Stimulated activated CD8-positive, alpha-beta memory T cell treated with anti-CD3 and anti-CD28 coated beads, Interleukin-15, amount 100 ng/mL, for 1 hour (primary cell): ENCODE data around the gene KRTAP3-3.
"Not testable (repeated sequence)": the region's sequence is repeated elsewhere in the genome, so short reads cannot be mapped to it uniquely, and the experiment has no call there.

ENCODE experiments used
- DNase-seq: peaks from one replicate; pipeline ENCODE4 v3.0.0-alpha.2; 2020; ENCODE audit warnings: low read depth

Gene KRTAP3-3

GRCh38 chr17:40993839-40994238, at the start of gene KRTAP3-3:
TSS of gene KRTAP3-3 (minus strand) at chr17:40994164. CDS start at chr17:40994097, 67 bp downstream.
- DNase-seq: no peak

- DNase-seq: no peak
Measured at GRCh38 chr17:41042953-41043352, 49.0 kb upstream of the KRTAP3-3 start.

GRCh38 chr17:41040783-41041571, 47.0 kb upstream of the KRTAP3-3 start, which contains the start of gene KRTAP1-1:
TSS of gene KRTAP1-1 (minus strand) at chr17:41041450. CDS start at chr17:41041397, 53 bp downstream.
- DNase-seq: not testable (repeated sequence)

- DNase-seq: no peak
Measured at GRCh38 chr17:41037853-41038350, 43.9 kb upstream of the KRTAP3-3 start.

GRCh38 chr17:41034346-41034935, 40.5 kb upstream of the KRTAP3-3 start, which contains the start of gene KRTAP1-3:
TSS of gene KRTAP1-3 (minus strand) at chr17:41034874. CDS start at chr17:41034821, 53 bp downstream.
- DNase-seq: not testable (repeated sequence)

GRCh38 chr17:41029633-41030245, 35.8 kb upstream of the KRTAP3-3 start, which contains the start of gene KRTAP1-4:
TSS of gene KRTAP1-4 (minus strand) at chr17:41030195. CDS start at chr17:41030078, 117 bp downstream.
- no peak for DNase-seq

GRCh38 chr17:41026715-41027471, 32.9 kb upstream of the KRTAP3-3 start, which contains the start of gene KRTAP1-5:
TSS of gene KRTAP1-5 (minus strand) at chr17:41027208. CDS start at chr17:41027155, 53 bp downstream.
- DNase-seq: no peak

- no peak for DNase-seq
Measured at GRCh38 chr17:41024697-41025096, 30.7 kb upstream of the KRTAP3-3 start.

- DNase-seq: no peak
Measured at GRCh38 chr17:41020336-41020735, 26.4 kb upstream of the KRTAP3-3 start.

- no peak for DNase-seq
Measured at GRCh38 chr17:41019415-41019814, 25.5 kb upstream of the KRTAP3-3 start.

- no peak for DNase-seq
Measured at GRCh38 chr17:41018541-41018940, 24.6 kb upstream of the KRTAP3-3 start.

- DNase-seq: no peak
Measured at GRCh38 chr17:41016578-41017215, 22.7 kb upstream of the KRTAP3-3 start.

- DNase-seq: no peak
Measured at GRCh38 chr17:41015454-41015853, 21.5 kb upstream of the KRTAP3-3 start.

GRCh38 chr17:41013606-41014005, 19.6 kb upstream of the KRTAP3-3 start:
- DNase-seq: no peak

- DNase-seq: no peak
Measured at GRCh38 chr17:41013181-41013580, 19.2 kb upstream of the KRTAP3-3 start.

- no peak for DNase-seq
Measured at GRCh38 chr17:41012326-41013120, 18.6 kb upstream of the KRTAP3-3 start.

- no peak for DNase-seq
Measured at GRCh38 chr17:41010441-41010840, 16.5 kb upstream of the KRTAP3-3 start.

- no peak for DNase-seq
Measured at GRCh38 chr17:41009936-41010335, 16.0 kb upstream of the KRTAP3-3 start.

- DNase-seq: no peak
Measured at GRCh38 chr17:41009301-41009760, 15.4 kb upstream of the KRTAP3-3 start.

- DNase-seq: no peak
Measured at GRCh38 chr17:41008811-41009210, 14.8 kb upstream of the KRTAP3-3 start, which contains the start of gene KRTAP3-1. TSS of gene KRTAP3-1 (minus strand) at chr17:41009128. CDS start at chr17:41009074, 54 bp downstream.
